Measurements from ENCODE around the gene TBCD.

TBCD gene

DNA sequence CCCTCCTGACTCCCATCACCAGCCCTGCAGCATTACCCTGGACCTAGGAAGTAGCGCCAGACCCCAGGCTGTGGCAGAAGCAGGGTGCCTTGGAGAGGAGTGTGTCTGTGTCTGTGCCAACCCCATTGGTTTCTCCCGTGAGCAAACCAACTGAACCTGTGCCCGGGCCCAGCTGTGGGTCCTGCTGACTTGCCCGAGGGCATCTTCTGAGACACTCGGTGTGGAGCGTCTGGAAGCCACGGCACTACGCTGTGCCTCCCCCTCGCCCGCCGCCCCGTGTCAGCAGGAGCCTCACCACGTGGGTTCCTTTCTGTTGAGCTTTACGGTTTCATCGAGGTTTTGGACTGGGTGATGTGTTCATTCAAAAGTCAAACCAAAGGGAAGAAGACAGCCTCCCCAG lies 60.2 kb downstream of the TBCD start:
- DNase-seq: no peak

DNA sequence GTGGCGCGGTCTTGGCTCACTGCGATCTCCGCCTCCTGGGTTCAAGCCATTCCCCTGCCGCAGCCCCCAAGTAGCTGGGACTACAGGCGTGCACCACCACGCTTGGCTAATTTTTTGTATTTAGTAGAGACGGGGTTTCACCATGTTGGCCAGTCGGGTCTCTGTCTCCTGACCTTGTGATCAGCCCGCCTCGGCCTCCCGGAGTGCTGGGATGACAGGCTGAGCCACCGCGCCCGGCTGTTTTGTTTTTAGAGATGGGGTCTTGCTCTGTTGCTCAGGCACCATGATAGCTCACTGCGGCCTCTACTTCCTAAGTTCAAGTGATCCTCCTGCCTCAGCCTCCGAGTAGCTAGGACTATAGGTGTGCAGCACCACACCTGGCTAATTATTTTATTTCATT lies 60.7 kb downstream of the TBCD start:
- no peak for DNase-seq

- no peak for DNase-seq
Observed at GRCh38 chr17:82813299-82814051, 61.6 kb downstream of the TBCD start.

DNA sequence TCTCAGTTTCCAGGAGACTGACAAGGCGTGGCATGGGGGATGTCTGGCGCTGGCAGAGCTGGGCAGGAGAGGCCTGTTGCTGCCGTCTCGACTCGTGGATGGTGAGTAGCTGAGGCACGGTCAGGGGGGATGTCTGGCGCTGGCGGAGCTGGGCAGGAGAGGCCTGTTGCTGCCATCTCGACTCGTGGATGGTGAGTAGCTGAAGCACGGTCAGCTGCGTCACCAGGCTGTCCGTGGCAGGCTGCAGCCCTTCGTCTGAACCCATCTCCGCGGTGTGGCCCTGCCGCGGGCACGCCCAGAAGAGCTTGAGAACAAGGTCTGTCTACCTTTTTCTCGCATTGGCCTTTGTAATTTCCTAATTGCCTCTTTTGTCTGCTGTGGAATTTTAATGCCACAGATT lies 63.0 kb downstream of the TBCD start:
- DNase-seq: no peak

DNA sequence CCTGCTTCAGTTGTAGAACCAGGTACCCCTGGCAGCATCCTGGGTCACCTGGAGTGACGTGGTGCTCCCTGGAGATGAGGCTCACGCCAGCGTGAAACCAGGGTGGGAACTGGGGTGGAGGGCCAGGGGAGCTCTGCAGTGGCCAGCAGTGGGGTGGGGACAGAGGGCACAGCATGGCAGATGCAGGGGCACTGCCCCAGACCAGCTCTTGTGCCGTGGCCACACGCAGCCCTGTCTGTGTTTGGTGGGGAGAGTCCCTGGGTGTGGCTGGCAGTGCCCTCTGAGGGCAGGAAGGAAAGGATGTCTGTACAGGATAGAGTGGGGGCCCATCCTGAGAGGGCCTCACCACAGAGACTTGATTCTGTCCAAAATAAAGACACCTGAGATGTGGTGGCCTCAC lies 63.5 kb downstream of the TBCD start:
- DNase-seq: no peak

DNA sequence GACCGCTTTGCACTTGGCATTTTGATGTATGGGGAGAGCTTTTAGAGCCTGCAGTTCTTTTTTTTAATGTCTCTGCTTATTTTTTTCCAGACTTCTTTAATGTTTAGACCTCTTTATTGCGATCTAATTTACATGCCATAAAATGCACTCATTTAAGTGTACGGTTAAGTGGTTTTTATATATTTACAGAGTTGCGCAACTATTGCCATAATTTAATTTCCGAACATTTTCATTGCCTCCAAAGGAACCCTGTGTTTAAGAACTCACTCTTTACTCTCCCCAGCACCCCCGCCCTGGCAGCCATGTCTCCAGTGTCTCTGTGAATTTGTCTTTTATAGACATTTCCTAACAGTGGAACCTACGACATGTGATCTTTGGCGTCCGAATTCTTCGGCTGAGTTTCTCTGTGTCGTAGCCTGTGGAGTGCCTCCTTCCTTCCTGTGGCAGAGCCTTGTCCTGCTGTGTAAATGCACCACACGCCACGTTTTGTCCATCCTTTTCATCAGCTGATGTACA lies 64.0 kb downstream of the TBCD start:
- DNase-seq: no peak

DNA sequence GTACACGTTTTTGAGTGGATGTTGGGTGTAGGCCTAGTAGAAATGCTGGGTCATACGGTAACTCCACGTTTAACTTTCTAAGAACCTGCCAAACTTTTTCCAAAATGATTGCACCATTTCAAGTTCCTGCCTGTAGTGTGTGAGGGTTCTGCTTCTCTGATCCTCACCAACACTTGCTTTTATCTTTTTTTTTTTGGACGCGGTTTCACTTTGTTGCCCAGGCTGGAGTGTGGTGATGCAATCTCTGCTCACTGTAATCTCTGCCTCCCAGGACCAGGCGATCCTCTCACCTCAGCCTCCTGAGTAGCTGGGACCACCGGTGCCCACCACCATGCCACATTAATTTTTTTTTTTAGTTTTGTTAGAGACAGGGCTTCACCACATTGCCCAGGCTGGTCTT lies 64.5 kb downstream of the TBCD start:
- DNase-seq: no peak

DNA sequence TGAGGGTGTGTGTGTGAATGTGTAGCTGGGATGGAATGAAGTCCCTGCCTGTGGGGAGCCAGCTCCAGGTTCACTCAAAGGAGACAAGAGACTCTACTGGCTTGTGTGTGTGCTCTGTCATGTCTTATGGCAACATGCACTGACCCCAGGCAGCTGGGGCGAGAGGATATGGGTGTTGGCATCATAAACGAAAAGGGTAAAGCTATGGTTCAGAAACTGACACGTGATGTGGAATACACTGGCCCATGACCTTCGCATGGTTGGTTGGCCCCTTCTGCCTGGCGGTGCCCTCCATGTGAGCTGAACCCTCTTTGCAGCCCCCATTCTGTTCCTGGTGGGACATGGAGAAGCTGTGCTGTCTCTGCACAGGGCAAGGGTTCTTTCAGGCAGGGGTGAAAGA lies 66.1 kb downstream of the TBCD start:
- no peak for DNase-seq

GRCh38 chr17:82820278-82821251 lies 68.7 kb downstream of the TBCD start:
- DNase-seq: no peak

GRCh38 chr17:82821554-82821953 lies 69.7 kb downstream of the TBCD start:
- no peak for DNase-seq

GRCh38 chr17:82822281-82822680 lies 70.4 kb downstream of the TBCD start:
- DNase-seq: no peak

DNA sequence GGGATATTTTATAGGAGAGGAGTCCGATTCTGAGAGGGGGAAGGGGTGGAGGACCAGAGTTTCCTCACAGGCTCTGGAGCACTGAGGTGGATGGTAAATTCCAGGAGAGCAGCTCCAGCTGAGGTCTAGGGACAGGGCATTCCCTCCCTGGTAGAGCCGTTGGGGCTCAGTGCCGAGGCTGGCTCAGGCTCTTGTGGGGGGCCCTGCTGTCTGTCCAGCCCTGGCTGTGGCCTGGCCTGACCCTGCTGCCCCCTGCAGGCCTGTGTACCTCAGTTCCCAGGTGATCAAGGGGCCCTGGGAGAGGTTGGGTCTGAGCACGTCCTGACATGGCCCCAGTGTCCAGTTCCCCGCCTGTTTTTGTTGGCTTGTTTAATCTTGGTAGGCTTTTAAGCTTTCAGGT lies 71.1 kb downstream of the TBCD start:
- DNase-seq: no peak

DNA sequence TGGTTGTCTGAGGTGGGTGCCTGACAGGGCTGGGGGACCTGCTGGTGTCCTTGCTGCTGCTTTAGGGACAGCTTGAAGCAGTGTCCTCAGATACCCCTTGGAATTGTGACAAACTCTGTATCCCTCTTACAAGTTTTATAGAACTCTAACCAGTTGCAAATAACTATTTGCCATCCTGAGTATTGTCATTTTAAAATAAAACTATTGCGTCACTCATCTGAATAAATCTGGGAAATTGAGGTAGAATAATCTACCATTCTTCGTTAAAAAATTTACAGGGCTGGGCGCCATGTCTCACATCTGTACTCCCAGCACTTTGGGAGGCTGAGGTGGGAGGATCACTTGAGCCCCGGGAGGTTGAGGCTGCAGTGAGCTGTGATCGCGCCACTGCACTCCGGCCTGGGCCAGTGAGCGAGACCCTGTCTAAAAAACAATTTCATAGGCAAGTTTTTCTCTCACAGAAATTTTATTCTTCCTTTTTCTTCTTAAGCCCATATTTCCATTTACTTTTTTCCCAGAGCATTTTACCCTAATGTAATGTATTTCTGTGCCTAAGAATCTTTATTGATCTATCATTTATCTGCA lies 73.8 kb downstream of the TBCD start:
- no peak for DNase-seq

DNA sequence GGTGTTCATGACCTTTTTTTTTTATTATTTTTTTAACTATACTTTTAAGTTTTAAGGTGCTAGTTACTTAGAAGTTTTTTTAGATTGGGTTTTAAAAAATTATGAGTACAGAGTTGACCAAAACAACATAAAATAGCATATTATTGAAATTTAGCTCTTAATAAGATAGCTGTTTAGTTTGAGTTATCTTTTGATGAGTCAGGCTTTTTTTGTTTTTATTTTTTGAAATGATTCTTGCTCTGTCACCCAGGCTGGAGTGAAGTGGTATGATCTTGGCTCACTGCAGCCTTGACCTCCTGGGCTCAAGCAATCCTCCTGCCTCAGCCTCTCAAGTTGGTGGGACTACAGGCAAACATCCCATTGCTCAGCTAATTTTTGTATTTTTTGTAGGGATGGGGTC lies 74.3 kb downstream of the TBCD start:
- no peak for DNase-seq

DNA sequence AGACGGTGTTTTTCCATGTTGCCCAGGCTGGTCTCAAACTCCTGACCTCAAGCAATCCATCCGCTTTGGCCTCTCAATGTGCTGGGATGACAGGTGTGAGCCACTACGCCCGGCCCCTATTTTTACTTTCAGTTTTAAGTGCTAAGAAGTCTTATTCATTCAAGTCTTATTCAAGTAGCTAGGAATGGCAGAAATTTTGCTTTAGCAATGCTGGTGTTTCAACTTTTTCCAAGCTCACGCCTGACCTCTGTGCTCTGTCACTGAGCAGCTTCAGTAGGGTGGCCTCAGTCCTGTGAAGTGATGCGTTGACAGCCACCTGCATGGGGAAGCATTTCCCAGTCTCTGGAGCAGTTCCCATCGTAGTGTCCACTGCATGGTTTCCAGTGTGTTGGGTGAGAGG lies 75.1 kb downstream of the TBCD start:
- DNase-seq: no peak

- no peak for DNase-seq
Observed at GRCh38 chr17:82828875-82829487, 77.1 kb downstream of the TBCD start.

- no peak for DNase-seq
Observed at GRCh38 chr17:82830249-82830661, 78.4 kb downstream of the TBCD start.

DNA sequence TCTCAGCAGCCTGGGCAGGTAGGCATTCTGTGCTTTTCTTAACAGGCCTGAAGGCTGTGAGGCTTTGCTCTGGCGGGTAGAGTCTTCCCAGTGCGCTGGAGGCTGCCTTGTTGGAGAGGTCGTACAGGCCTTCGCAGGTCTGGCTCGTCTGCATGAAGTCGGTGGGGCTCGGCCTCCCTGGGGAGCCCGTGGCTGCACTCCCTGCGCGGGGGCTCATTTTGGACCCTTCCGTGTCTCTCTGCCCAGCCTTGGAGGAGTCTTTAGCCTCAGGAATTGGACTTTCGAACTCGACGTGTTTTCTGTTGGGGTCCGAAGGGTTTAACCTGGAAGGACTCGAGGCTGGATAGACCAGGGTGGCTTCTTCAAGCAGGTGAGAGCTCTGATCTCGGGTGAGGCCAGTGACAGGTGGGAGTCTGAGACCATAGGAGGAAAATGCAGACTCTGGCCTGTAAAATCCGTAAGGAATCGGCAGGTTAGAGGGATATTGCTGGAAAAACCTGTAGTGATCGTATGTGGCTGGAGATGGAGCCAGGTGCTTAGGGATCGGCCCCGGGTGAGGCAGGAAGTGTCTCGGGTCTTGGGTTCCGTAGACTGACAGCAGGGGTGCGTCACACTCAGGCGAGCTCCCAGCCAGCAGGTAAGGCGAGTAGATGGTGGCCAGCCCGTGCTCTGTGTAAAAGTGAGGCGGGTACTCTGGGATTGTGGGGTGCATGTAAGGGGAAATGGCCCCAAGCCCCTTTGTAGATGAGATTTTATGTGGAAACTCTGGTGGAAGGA lies 79.4 kb downstream of the TBCD start:
- DNase-seq: no peak

GRCh38 chr17:82831818-82832200 lies 79.9 kb downstream of the TBCD start:
- DNase-seq: no peak

GRCh38 chr17:82832411-82832810 lies 80.5 kb downstream of the TBCD start:
- no peak for DNase-seq

GRCh38 chr17:82832881-82833475 lies 81.1 kb downstream of the TBCD start:
- DNase-seq: no peak

DNA sequence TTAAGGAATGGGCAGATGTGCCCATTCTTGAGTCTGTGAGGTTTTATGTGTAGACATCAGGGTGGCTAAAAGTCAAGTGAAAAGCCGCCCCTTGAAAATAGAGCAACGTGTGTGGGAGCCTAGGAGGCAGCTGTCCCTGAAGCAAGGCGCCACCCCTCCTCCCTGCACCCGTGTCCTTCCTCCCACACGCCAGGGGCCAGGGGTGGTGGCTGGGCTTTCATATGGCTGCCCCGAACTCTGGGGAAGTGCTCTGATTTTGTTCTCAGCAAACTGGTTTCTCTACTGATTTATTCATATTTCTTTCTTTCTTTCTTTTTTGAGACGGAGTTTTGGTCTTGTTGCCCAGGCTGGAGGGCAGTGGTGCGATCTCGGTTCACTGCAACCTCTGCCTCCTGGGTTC lies 83.3 kb downstream of the TBCD start:
- no peak for DNase-seq

Data from midbrain (tissue), 1 donor.